HG03108 (cell line): ENCODE results near the gene STXBP2.

ENCODE experiments used
- ATAC-seq: cut with Tn5 transposase; IDR thresholded peaks from one replicate; pipeline ENCODE4 v1.9.1; 2021; ENCODE audit warnings: moderate library complexity; ENCODE audit not compliant: unreplicated experiment

The STXBP2 gene

GRCh38 chr19:7648265-7649014, 11.5 kb downstream of the STXBP2 start:
- ATAC-seq: no peak

- no peak for ATAC-seq
Observed at GRCh38 chr19:7650148-7650547, 13.2 kb downstream of the STXBP2 start.

DNA sequence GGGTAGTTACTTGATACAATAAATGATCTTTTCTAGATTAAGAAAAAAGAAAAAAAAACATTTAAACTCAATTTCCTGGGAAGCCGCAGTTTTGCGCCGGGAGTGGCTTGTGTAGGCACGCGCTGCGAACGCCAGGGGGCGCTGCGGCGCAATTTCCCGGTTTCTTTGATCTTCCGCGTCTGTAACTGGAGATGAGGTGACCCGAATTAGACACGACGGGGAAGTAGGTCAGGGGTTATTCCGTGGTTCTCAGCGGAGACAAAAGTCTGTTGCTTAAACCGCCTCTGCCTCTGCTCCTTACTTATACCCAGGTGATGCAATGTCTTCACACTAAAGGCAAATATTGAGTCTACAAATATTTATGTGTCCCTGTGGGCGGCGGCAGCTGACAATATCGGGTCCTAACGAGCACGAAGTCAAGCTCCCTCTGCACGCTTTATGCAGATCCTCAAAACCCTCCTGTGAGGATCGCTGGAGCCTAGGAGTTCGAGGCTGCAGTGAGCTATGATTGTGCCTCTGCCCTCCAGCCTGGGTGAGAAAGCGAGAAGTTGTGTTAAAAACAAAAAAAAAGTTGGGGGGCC, 15.2 kb downstream of the STXBP2 start:
- no peak for ATAC-seq

GRCh38 chr19:7654401-7654800, 17.5 kb downstream of the STXBP2 start:
- no peak for ATAC-seq

DNA sequence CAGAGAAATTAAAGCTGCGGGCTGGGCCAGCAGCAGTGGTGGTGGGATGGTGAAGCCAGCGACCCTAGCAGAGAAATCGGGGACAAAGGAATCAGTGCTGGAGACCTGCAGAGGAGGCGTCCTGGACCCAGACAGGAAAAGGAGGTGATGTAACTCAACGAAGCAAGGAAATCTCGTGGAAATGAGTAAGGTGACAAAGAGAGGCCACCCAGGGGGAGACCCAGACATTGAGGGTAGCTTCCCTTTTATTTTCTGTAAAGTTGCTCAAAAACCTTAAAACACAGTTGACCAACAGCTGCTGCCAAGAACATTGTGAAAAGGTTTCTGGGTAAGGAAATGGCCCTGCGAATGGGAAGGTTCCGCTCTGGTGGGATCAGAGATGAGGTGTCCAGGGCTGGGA, 18.7 kb downstream of the STXBP2 start:
- no peak for ATAC-seq

- no peak for ATAC-seq
Observed at GRCh38 chr19:7657131-7657751, 20.3 kb downstream of the STXBP2 start.

GRCh38 chr19:7658219-7658686, 21.3 kb downstream of the STXBP2 start:
- ATAC-seq: no peak

DNA sequence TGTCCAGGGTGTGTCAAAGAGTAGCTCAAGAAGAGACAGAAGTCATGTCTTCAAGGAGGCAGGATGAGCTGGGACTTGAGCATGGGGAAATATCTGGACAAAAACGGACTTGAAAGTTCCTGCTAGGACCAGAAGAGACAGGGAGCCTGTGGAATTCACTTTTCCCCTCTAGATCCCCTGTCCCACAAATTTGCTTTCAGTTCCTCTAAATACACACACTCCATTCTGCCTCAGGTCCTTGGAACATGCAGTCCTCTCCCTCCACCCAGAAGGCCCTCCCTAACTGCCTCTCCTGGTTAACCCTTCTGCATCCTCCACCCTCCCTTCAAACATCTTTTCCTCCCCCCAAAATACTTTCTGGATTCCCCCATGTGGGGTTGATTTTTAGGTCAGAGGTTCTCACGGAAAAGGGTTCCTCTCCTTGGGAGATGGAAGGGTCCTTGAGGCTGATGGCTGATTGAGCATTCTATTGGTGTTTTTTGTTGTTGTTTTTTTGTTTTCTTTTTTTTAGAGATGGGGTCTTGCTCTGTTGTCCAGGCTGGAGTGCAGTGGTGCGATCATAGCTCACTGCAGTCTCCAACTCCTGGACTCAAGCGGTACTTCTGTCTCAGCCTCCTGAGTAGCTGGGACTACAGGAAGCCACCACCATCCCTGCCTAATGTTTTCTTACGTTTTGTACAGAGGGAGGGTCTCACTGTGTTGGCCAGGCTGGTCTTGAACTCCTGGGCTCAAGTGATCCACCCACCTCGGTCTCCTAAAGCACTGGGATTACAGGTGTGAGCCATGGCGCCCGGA, 25.0 kb downstream of the STXBP2 start:
- ATAC-seq: no peak

GRCh38 chr19:7662657-7663056, 25.7 kb downstream of the STXBP2 start:
- ATAC-seq: no peak

GRCh38 chr19:7663706-7664105, 26.8 kb downstream of the STXBP2 start:
- no peak for ATAC-seq

DNA sequence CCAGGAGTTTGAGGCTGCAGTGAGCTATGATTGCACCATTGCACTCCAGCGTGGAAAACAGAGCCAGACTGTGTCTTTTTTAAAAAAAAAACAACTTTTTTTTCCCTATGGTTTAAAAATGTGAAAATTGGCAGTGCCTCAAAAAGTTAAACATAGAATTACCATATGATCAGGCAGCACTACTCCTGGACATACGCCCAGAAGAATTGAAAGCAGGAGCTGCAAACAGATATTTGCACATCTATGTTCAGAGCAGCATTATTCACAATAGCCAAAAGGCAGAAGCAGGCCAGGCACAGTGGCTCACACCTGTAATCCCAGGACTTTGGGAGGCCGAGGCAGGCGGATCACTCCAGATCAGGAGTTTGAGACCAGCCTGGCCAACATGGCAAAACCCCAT, 28.2 kb downstream of the STXBP2 start:
- no peak for ATAC-seq

GRCh38 chr19:7668842-7669241, 31.9 kb downstream of the STXBP2 start, which contains the start of gene RETN:
RETN (plus strand) TSS chr19:7669049; CDS start chr19:7669327, 278 bp downstream.
- no peak for ATAC-seq

- no peak for ATAC-seq
Observed at GRCh38 chr19:7669641-7670040, 32.7 kb downstream of the STXBP2 start.

- ATAC-seq: no peak
Observed at GRCh38 chr19:7670150-7670783, 33.4 kb downstream of the STXBP2 start.

DNA sequence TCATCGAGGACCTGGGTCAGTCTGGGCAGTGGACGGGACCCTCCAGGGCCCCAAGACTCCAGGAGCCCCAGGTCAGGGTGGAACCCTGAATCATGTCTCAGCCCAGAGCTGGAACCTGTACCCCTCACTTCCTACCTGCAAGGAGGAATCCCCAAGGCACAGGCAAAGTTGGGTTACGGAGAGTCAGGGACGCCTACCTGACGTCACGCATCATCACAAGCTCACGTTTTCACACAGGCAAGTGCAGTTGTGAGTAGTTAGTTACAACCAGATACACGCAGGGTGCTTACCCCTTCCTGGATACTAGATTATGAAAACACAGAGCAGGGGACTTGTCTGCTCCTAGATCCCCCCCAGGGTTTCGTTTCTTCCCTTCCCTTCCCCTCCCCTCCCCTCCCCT, 33.9 kb downstream of the STXBP2 start:
- ATAC-seq: no peak

GRCh38 chr19:7672522-7672921, 35.6 kb downstream of the STXBP2 start:
- no peak for ATAC-seq

DNA sequence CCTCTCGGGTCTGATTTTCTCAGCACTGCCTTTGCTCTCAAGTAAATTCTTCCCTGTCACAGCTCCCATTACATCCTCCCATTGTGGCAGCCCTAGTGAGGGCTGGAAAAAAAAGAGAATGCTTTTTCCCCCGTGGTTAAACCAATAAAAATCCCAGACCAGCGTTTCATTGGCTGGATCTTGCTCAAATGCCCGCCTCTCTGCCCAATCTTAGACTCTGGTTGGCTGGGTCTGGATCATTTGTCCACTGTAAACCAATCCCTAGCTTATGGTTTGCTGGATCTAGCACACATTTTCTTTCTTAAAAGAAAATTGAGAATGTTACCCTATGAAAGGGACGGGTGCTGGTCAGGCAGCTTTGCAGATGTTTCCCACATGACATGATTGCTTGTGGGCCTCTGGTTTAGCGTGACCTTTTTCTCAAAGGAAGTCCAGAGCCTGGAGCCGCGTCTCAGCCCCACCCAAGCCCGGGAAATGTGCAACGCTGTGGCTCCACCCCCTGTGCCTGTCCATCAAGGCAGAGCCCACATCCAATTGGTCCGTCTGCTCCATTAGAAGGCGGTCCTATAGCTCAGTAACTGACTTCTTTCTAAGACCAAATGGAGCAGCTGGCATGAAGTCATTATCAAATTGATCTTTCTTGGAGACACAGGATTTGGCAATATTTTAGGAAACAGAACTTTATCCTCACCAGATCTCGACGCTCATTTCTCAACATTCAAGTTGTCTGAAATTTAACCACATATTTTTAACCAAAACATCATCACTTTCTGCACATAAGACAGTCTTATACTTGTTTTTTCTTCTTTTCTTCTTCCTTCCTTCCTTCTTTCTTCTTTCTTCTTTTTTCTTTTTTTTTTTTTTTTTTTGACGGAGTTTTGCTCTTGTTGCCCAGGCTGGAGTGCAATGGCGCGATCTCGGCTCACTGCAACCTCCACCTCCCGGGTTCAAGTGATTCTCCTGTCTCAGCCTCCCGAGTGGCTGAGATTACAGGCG, 37.4 kb downstream of the STXBP2 start:
- ATAC-seq: no peak

GRCh38 chr19:7676376-7676775, 39.5 kb downstream of the STXBP2 start:
- ATAC-seq: no peak

DNA sequence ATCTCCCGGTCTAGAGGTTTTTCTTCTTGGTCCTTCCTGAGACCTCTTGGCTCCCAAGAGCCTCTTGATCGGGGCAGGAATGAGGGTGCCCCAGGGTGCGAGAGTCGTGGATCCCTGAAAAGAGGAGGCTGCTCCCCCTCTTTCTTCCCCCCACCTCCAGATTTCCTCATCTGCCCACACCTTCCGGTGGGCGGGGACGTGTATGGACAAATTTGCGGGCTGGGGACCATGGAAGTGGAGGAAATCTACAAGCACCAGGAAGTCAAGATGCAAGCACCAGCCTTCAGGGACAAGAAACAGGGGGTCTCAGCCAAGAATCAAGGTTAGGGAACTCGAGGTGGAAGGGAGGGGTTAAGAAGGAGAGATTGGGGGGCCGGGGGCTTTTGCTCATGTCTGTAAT, 39.9 kb downstream of the STXBP2 start, which contains the start of gene MCEMP1:
TSS of gene MCEMP1 (plus strand) at position 237 of the 400 bp plus-strand sequence. CDS start at position 268, 31 bp downstream.
- no peak for ATAC-seq
